ENCODE measurements around the gene OSGEPL1. TPM values are rescaled to one million over a fixed set of nuclear protein-coding genes. Genes with fewer than 3 reads are reported as not detected.
"Not testable (repeated sequence)": the region's sequence is repeated elsewhere in the genome, so short reads cannot be mapped to it uniquely, and the experiment has no call there.

Gene OSGEPL1
- polyA plus RNA-seq, 3 donors, result 2.4 to 5.2 (median 4.0) TPM

GRCh38 chr2:189760154-189760553, 2.4 kb downstream of the OSGEPL1 start:
- WGBS, 3 donors, result 97 to 99% (median 98%) methylated on average over 17 of the region's 19 CpGs
- H3K27ac ChIP-seq (ENCODE audit: low read depth, low read length), result not testable (repeated sequence)

DNA sequence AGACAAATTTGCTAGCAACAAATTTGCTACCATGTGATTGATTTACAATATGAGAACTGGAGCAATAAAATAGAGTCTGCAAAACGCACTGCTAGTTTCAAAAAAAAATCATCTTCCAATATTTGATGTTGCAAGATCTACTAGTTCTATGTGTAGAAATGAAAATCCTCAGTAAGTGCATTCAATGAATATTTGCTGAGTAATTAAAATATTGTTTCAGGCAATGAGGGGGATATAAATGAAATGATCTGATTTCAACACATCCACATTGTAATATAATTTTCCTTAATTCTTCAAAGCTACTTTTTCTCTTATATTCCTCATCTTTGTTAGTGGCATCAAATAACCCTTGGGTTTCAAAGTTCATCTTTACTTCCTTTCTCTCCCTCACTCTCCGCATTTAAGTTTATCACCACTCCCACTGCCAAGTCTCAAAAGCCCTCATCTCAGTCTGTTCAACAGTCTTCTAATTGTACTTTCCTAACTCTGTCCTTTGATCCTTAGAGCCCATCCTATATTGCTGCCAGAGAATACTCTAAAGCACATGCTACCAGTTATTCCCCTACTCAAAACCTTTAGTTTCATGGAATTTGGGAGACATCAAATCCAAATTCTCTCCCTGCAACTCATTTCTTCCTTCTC, 6.2 kb downstream of the OSGEPL1 start:
- WGBS, 3 donors, result 73 to 90% (median 81%) methylated on average over 2 of the region's 2 CpGs
- H3K27ac ChIP-seq (ENCODE audit: low read depth, low read length), result no peak overlapping the region

GRCh38 chr2:189751080-189751658, 11.4 kb downstream of the OSGEPL1 start:
- WGBS, 3 donors, result 81 to 87% (median 85%) methylated on average over 10 of the region's 10 CpGs
- H3K27ac ChIP-seq (ENCODE audit: low read depth, low read length), result no peak overlapping the region

- 62 to 81% (median 70%) methylated on average over 3 of the region's 3 CpGs for WGBS, 3 donors
- H3K27ac ChIP-seq (ENCODE audit: low read depth, low read length), result no peak overlapping the region
Measured at GRCh38 chr2:189729430-189729829, 33.2 kb downstream of the OSGEPL1 start.

- no peak overlapping the region for H3K27ac ChIP-seq (ENCODE audit: low read depth, low read length)
Measured at GRCh38 chr2:189726849-189727248, 35.7 kb downstream of the OSGEPL1 start.

DNA sequence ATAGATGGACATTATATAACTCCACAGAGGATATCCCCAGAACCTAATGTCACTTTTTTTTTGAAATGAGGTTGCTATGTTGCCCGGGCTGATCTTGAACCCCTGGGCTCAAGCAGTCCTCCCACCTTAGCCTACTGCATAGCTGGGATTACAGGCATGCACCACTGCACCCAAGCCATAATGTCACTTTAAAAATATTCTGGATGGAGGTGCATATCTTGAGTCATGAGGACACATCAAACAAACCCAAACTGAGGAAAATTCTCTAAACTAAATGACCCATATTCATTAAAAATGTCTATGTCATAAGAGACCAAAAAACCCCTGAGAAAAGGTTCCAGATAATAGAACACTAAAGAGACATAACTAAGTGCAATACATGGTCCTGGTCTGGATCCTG, 36.3 kb downstream of the OSGEPL1 start:
- 96 to 100% (median 96%) methylated on average over 1 of the region's 1 CpG for WGBS, 3 donors

DNA sequence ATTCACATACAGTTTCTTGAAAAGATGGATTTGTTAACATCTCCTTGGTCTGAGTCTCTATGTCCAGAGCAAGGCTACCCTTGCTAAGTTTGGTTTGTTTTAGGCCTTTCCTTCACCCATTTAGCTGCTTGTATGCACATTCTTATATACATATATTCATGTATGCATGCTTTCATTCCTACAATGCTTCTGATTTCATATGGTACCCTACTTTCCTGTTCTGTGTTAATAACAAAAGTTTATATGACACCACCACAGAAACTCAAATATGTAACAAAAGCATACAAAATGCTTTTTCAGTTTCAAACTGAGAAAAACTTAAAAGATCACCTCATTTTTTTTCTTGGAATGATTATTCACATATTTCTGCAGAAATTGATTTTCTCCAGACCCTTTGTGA, 39.4 kb downstream of the OSGEPL1 start:
- no peak overlapping the region for H3K27ac ChIP-seq (ENCODE audit: low read depth, low read length)

More for the DNA sequence above, 36.3 kb downstream of the OSGEPL1 start:
- no peak overlapping the region for H3K27ac ChIP-seq (ENCODE audit: low read depth, low read length)

- no peak overlapping the region for H3K27ac ChIP-seq (ENCODE audit: low read depth, low read length)
- WGBS, 3 donors, result 63 to 92% (median 76%) methylated on average over 4 of the region's 4 CpGs
Measured at GRCh38 chr2:189719571-189719970, 43.0 kb downstream of the OSGEPL1 start.

DNA sequence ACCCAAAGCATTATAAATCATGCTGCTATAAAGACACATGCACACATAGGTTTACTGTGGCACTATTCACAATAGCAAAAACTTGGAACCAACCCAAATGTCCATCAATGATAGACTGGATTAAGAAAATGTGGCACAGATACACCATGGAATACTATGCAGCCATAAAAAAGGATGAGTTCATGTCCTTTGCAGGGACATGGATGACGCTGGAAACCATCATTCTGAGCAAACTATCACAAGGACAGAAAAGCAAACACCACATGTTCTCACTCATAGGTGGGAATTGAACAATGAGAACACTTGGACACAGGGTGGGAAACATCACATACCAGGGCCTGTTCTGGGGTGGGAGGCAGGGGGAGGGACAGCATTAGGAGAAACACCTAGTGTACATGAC, 45.0 kb downstream of the OSGEPL1 start:
- 91 to 98% (median 95%) methylated on average over 1 of the region's 1 CpG for WGBS, 3 donors

GRCh38 chr2:189709501-189710221, 52.9 kb downstream of the OSGEPL1 start:
- 74 to 93% (median 88%) methylated on average over 5 of the region's 5 CpGs for WGBS, 3 donors
- no peak overlapping the region for H3K27ac ChIP-seq (ENCODE audit: low read depth, low read length)

More for the DNA sequence above, 45.0 kb downstream of the OSGEPL1 start:
- H3K27ac ChIP-seq (ENCODE audit: low read depth, low read length), result not testable (repeated sequence)

- H3K27ac ChIP-seq (ENCODE audit: low read depth, low read length), result no peak overlapping the region
Measured at GRCh38 chr2:189702071-189702470, 60.5 kb downstream of the OSGEPL1 start.

- no peak overlapping the region for H3K27ac ChIP-seq (ENCODE audit: low read depth, low read length)
- WGBS, 3 donors, result 49 to 50% (median 49%) methylated on average over 2 of the region's 2 CpGs
Measured at GRCh38 chr2:189700681-189701080, 61.9 kb downstream of the OSGEPL1 start.

GRCh38 chr2:189698020-189698887, 64.3 kb downstream of the OSGEPL1 start:
- WGBS, 3 donors, result 33 to 43% (median 35%) methylated on average over 6 of the region's 6 CpGs
- no peak overlapping the region for H3K27ac ChIP-seq (ENCODE audit: low read depth, low read length)

Other genes starting within 250 kb of the OSGEPL1 start
- 10 to 100 TPM; 14.9 to 58.0 (median 32.5) TPM for gene SLC40A1, start 182.0 kb downstream of the OSGEPL1 start, polyA plus RNA-seq
- 10 to 100 TPM; 18.6 to 59.2 (median 28.0) TPM for gene ASNSD1, start 101.3 kb downstream of the OSGEPL1 start, polyA plus RNA-seq
- gene ANKAR, start 88.1 kb downstream of the OSGEPL1 start, polyA plus RNA-seq, result 1 to 10 TPM; 1.4 to 7.9 (median 4.0) TPM
- gene ORMDL1, start 21.5 kb upstream of the OSGEPL1 start, polyA plus RNA-seq, result 10 to 100 TPM; 30.3 to 67.8 (median 39.4) TPM
- gene PMS1, start 21.7 kb upstream of the OSGEPL1 start, polyA plus RNA-seq, result 10 to 100 TPM in 1 of 3 donors, 1 to 10 TPM in 2; 5.3 to 12.8 (median 6.0) TPM

Data from adipose tissue (tissue), 3 donors.